HEK293T (cell line): Measurements from ENCODE around the gene RAD23B.

Experiments
- CTCF ChIA-PET: fragments of 350-600 bp; formaldehyde crosslinking; extraction: SDS; loops from one replicate; lab custom pipeline; 2021; ENCODE audit warnings: antibody characterized with exemption, inconsistent platforms; lab: Yijun Ruan, JAX
- POLR2A ChIA-PET: fragments of 350-600 bp; formaldehyde crosslinking; extraction: SDS; loops from one replicate; lab custom pipeline; 2020; ENCODE audit warnings: antibody characterized with exemption, inconsistent platforms; lab: Yijun Ruan, JAX
- DNase-seq: peaks from one replicate; pipeline ENCODE4 v3.0.0; 2012; ENCODE audit warnings: mixed read lengths; ENCODE audit errors: extremely low spot score
- ARNT ChIP-seq: fragments of 450-650 bp; IDR thresholded peaks from 2 replicates; pipeline ENCODE4 v1.6.1; 2017; ENCODE audit warnings: mild to moderate bottlenecking
- BHLHE40 ChIP-seq: fragments of 450-650 bp; IDR thresholded peaks from 2 replicates; pipeline ENCODE4 v1.6.1; 2016; ENCODE audit warnings: mild to moderate bottlenecking, moderate library complexity, borderline replicate concordance
- CTBP1 ChIP-seq: fragments of 450-650 bp; IDR thresholded peaks from 2 replicates; pipeline ENCODE4 v1.6.1; 2016; ENCODE audit warnings: borderline replicate concordance
- ELF4 ChIP-seq: fragments of 450-650 bp; IDR thresholded peaks from 2 replicates; pipeline ENCODE4 v1.6.1; 2017; ENCODE audit warnings: antibody characterized with exemption
- FOXA1 ChIP-seq: fragments of 450-650 bp; IDR thresholded peaks from 2 replicates; pipeline ENCODE4 v1.6.1; 2016; ENCODE audit warnings: mild to moderate bottlenecking
- FOXK2 ChIP-seq: fragments of 450-650 bp; IDR thresholded peaks from 2 replicates; pipeline ENCODE4 v1.6.1; 2016; ENCODE audit warnings: mild to moderate bottlenecking
- FOXM1 ChIP-seq: fragments of 450-650 bp; IDR thresholded peaks from 2 replicates; pipeline ENCODE4 v1.6.1; 2017; ENCODE audit warnings: mild to moderate bottlenecking, borderline replicate concordance
- HDGF ChIP-seq: fragments of 450-650 bp; IDR thresholded peaks from 2 replicates; pipeline ENCODE4 v1.6.1; 2017; ENCODE audit warnings: antibody characterized with exemption, borderline replicate concordance
- L3MBTL2 ChIP-seq: fragments of 450-650 bp; conservative IDR thresholded peaks from 2 replicates; pipeline ENCODE4 v1.6.1; 2016; ENCODE audit warnings: mild to moderate bottlenecking
- LEF1 ChIP-seq: fragments of 450-650 bp; IDR thresholded peaks from 2 replicates; pipeline ENCODE4 v1.6.1; 2017; ENCODE audit warnings: mild to moderate bottlenecking, borderline replicate concordance
- NFRKB ChIP-seq: fragments of 450-650 bp; IDR thresholded peaks from 2 replicates; pipeline ENCODE4 v1.6.1; 2016; ENCODE audit warnings: mild to moderate bottlenecking, moderate library complexity
- SP1 ChIP-seq: fragments of 450-650 bp; IDR thresholded peaks from 2 replicates; pipeline ENCODE4 v1.6.1; 2017
- SUZ12 ChIP-seq: fragments of 450-650 bp; IDR thresholded peaks from 2 replicates; pipeline ENCODE4 v1.6.1; 2016; ENCODE audit warnings: mild to moderate bottlenecking
- TARDBP ChIP-seq: fragments of 450-650 bp; IDR thresholded peaks from 2 replicates; pipeline ENCODE4 v1.6.1; 2016
- ZNF384 ChIP-seq: fragments of 450-650 bp; IDR thresholded peaks from 2 replicates; pipeline ENCODE4 v1.6.1; 2016
- TF ChIP-seq, protein P1 (sequence below): fragments of 450-650 bp; IDR thresholded peaks from 2 replicates; pipeline ENCODE4 v1.6.1; 2016

Gene RAD23B

DNA sequence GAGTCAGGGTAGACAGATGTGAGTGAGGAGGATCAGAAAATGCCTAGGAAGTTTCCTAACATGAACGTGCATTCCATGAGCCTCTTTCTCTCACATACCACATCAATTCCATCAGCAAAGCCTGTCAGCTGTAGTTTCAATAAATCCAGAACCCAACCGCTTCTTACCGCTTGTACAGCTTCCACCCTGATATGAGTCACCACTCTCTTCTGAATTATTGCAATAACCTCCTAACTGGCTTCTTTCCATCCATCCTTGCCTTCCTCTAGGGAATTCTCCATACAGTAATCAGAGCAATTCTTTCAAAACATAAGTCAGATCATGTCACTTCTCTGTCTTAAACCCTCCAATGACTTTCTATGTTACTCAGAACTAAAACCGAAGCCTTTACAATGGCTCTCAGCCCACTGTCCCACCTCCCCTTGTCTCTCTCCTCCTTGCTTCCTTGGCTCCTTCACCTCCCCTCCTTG lies 8.1 kb upstream of the RAD23B start:
- no peak for TF ChIP-seq TARDBP
- TF ChIP-seq FOXM1 = no peak
- no peak for TF ChIP-seq FOXK2
- TF ChIP-seq ARNT = no peak
- no peak for TF ChIP-seq SUZ12
- TF ChIP-seq, protein P1, sequence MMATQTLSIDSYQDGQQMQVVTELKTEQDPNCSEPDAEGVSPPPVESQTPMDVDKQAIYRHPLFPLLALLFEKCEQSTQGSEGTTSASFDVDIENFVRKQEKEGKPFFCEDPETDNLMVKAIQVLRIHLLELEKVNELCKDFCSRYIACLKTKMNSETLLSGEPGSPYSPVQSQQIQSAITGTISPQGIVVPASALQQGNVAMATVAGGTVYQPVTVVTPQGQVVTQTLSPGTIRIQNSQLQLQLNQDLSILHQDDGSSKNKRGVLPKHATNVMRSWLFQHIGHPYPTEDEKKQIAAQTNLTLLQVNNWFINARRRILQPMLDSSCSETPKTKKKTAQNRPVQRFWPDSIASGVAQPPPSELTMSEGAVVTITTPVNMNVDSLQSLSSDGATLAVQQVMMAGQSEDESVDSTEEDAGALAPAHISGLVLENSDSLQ = no peak; the same call in 1 of the 2 replicates
- no peak for TF ChIP-seq HDGF
- no peak for TF ChIP-seq LEF1
- no peak for TF ChIP-seq FOXA1
- TF ChIP-seq SP1 = no peak
- ChIA-PET CTCF (no interaction called here), POLR2A (no interaction called here)
- DNase-seq = no peak

DNA sequence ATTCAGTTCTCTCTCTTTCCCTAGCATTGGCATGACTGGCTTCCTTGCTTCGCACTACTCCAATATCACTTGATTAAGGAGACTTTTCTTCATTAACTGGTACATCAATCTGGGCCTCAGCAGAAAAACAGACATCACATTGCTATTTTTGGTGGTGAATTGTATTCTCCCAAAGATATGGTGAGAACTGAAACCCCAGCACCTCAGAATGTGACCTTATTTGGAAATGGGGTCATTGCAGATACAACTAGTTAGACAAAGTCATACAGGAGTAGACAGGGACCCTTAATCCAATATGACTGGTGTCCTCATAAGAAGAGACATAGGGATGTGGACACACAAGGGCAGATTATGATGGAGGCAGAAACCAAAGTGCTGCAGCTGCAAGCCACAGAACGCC lies 7.5 kb upstream of the RAD23B start:
- CTCF ChIA-PET = no interaction called here
- TF ChIP-seq NFRKB (no peak), LEF1 (no peak), BHLHE40 (no peak), ELF4 (no peak), ARNT (no peak), SUZ12 (no peak), HDGF (no peak), FOXA1 (no peak), L3MBTL2 (no peak), ZNF384 (no peak), FOXK2 (no peak), SP1 (no peak), TARDBP (no peak)
- TF ChIP-seq, protein P1 = no peak
- POLR2A ChIA-PET = interaction anchor here (0.6 kb wide), 1 partner anchor 14 kb away, joined by 5 read pairs; no protein-coding TSS in a partner anchor
- no peak for DNase-seq

DNA sequence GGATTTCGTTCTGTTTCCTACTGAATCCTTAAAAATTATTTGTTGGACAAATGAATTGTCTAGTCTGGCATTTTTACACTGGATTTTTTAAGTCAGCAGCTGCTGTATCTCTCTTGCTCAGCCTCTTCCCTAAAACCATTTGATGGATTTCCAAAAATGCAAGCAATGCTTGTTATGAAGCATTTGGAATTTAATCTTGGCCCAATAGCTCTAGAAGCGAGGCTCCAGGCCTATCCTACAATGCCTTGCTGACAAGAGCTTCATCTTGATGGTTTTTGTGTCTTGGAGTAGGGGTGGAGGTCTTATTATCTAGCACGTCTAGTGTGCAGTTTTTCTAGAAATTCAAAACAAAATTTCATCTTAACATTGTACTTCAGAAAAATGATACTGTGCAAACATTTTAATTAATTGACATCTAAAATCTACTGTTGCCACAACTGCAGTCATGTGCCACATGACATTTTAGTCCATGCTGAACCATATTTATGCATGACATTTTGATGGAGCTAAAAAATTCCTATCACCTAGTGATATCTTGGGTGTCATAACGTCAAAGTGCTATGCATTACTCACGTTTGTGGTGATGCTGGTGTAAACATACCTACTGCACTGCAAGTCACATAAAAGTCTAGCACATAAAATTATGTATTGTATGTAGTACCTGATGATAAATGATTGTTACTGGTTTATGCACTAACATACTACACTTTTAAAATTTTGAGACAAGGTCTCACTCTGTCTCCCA lies 5.9 kb upstream of the RAD23B start:
- DNase-seq = no peak
- TF ChIP-seq FOXM1 (no peak), CTBP1 (no peak), FOXA1 (no peak), ZNF384 (no peak), L3MBTL2 (no peak), SP1 (no peak), SUZ12 (no peak), ARNT (no peak), BHLHE40 (no peak), TARDBP (no peak)
- TF ChIP-seq, protein P1 = no peak
- ChIA-PET CTCF (no interaction called here), POLR2A (interaction anchor here (1.0 kb wide), 1 partner anchor 16 kb away, joined by 3 read pairs; no protein-coding TSS in a partner anchor)

DNA sequence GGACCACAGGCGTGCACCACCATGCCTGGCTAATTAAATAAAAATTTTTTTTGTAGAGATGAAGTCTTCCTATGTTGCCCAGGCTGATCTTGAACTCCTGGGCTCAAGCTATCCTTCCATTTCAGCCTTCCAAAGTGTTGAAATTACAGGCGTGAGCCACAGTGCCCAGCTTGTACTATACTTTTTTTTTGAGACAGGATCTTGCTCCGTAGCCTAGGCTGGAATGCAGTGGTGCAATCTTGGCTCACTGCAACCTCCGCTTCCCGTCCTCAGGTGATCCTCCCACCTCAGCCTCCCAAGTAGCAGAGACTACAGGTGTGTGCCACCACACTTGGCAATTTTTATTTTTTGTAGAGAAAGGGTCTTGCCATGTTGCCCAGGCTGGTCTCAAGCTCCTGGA lies 5.3 kb upstream of the RAD23B start:
- TF ChIP-seq ARNT (no peak), ZNF384 (no peak), BHLHE40 (no peak), L3MBTL2 (no peak), FOXK2 (no peak), LEF1 (no peak), NFRKB (no peak), SP1 (no peak), FOXA1 (no peak), ELF4 (no peak), TARDBP (no peak), CTBP1 (no peak), HDGF (no peak)
- TF ChIP-seq, protein P1 = no peak
- ChIA-PET POLR2A (no interaction called here), CTCF (no interaction called here)
- DNase-seq = no peak

DNA sequence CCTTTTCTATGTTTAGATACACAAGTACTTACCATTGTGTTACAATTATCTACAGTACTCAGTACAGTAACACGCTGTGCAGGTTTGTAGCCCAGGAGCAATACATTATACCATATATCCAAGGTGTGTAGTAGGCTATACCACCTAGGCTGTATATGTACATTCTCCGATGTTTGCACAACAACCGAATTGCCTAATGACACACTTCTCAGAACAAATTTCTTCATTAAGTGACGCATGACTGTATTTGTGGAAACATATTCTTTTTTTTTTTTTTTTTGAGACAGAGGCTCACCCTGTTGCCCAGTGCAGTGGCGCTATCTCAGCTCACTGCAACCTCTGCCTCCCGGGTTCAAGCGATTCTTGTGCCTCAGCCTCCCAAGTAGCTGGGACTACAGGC lies 4.0 kb upstream of the RAD23B start:
- TF ChIP-seq L3MBTL2 = no peak
- TF ChIP-seq ZNF384 = no peak
- no peak for TF ChIP-seq FOXM1
- TF ChIP-seq SP1 = no peak
- TF ChIP-seq NFRKB = no peak
- TF ChIP-seq, protein P1 = no peak
- no peak for TF ChIP-seq HDGF
- TF ChIP-seq FOXA1 = no peak
- TF ChIP-seq FOXK2 = no peak
- no peak for TF ChIP-seq SUZ12
- TF ChIP-seq ARNT = no peak
- no peak for TF ChIP-seq BHLHE40
- no peak for TF ChIP-seq LEF1
- TF ChIP-seq CTBP1 = no peak
- TF ChIP-seq ELF4 = no peak
- DNase-seq = no peak
- CTCF ChIA-PET = no interaction called here
- POLR2A ChIA-PET = no interaction called here
